IPS-18a (cell line): Measurements from ENCODE around the gene DCDC1.
"Not testable (repeated sequence)": the region's sequence is repeated elsewhere in the genome, so short reads cannot be mapped to it uniquely, and the experiment has no call there.

Experiments used
- H3K27ac ChIP-seq: one replicate; pipeline ENCODE4 v1.5.1; 2013; ENCODE audit warnings: low read length
- H3K27me3 ChIP-seq: one replicate; pipeline ENCODE4 v1.6.1; 2013; ENCODE audit warnings: mild to moderate bottlenecking, low read length; ENCODE audit not compliant: control insufficient read depth, insufficient read depth
- H3K36me3 ChIP-seq: one replicate; pipeline ENCODE4 v1.6.1; 2013; ENCODE audit warnings: low read depth, low read length; ENCODE audit not compliant: control insufficient read depth
- H3K4me1 ChIP-seq: one replicate; pipeline ENCODE4 v1.6.1; 2013; ENCODE audit warnings: low read depth, low read length; ENCODE audit not compliant: control insufficient read depth
- H3K4me3 ChIP-seq: one replicate; pipeline ENCODE4 v1.5.1; 2013; ENCODE audit warnings: low read length
- H3K9ac ChIP-seq: one replicate; pipeline ENCODE4 v1.6.1; 2013; ENCODE audit warnings: mild to moderate bottlenecking, low read length, moderate library complexity
- H3K9me3 ChIP-seq: one replicate; pipeline ENCODE4 v1.6.1; 2013; ENCODE audit warnings: low read depth, low read length; ENCODE audit not compliant: control insufficient read depth

DCDC1 gene

GRCh38 chr11:31326470-31327148 lies 42.9 kb downstream of the DCDC1 start:
- H3K27ac ChIP-seq: no peak overlapping the region
- H3K27me3 ChIP-seq: no peaks in the 10 kb centered on the region
- no peaks in the 10 kb centered on the region for H3K9me3 ChIP-seq
- no peaks in the 10 kb centered on the region for H3K36me3 ChIP-seq
- H3K4me3 ChIP-seq: no peak overlapping the region
- H3K4me1 ChIP-seq: no peaks in the 10 kb centered on the region
- no peak overlapping the region for H3K9ac ChIP-seq

- Histone ChIP-seq H3K27ac (no peak overlapping the region), H3K9me3 (no peaks in the 10 kb centered on the region), H3K4me1 (no peaks in the 10 kb centered on the region), H3K9ac (no peak overlapping the region), H3K4me3 (no peak overlapping the region), H3K36me3 (no peaks in the 10 kb centered on the region), H3K27me3 (no peaks in the 10 kb centered on the region)
Observed at GRCh38 chr11:31325160-31325559, 44.4 kb downstream of the DCDC1 start.

- H3K9ac ChIP-seq: no peak overlapping the region
- H3K4me3 ChIP-seq: no peak overlapping the region
- H3K27me3 ChIP-seq: no peaks in the 10 kb centered on the region
- no peaks in the 10 kb centered on the region for H3K9me3 ChIP-seq
- H3K4me1 ChIP-seq: no peaks in the 10 kb centered on the region
- no peaks in the 10 kb centered on the region for H3K36me3 ChIP-seq
- H3K27ac ChIP-seq: no peak overlapping the region
Observed at GRCh38 chr11:31323145-31323544, 46.4 kb downstream of the DCDC1 start.

- H3K27ac ChIP-seq, H3K27me3 ChIP-seq, H3K4me1 ChIP-seq, H3K9me3 ChIP-seq, H3K9ac ChIP-seq, H3K36me3 ChIP-seq, H3K4me3 ChIP-seq: not testable (repeated sequence)
Observed at GRCh38 chr11:31321494-31321893, 48.0 kb downstream of the DCDC1 start.

- Histone ChIP-seq H3K27me3 (no peaks in the 10 kb centered on the region), H3K9ac (no peak overlapping the region), H3K27ac (no peak overlapping the region), H3K9me3 (no peaks in the 10 kb centered on the region), H3K4me1 (no peaks in the 10 kb centered on the region), H3K4me3 (no peak overlapping the region), H3K36me3 (no peaks in the 10 kb centered on the region)
Observed at GRCh38 chr11:31303644-31304180, 65.8 kb downstream of the DCDC1 start.

GRCh38 chr11:31301549-31302510 lies 67.7 kb downstream of the DCDC1 start:
- no peaks in the 10 kb centered on the region for H3K4me1 ChIP-seq
- H3K4me3 ChIP-seq: no peak overlapping the region
- H3K27ac ChIP-seq: no peak overlapping the region
- no peaks in the 10 kb centered on the region for H3K27me3 ChIP-seq
- no peaks in the 10 kb centered on the region for H3K9me3 ChIP-seq
- H3K36me3 ChIP-seq: no peaks in the 10 kb centered on the region
- no peak overlapping the region for H3K9ac ChIP-seq

GRCh38 chr11:31295308-31295707 lies 74.2 kb downstream of the DCDC1 start:
- Histone ChIP-seq H3K27me3 (no peaks in the 10 kb centered on the region), H3K4me3 (no peak overlapping the region), H3K4me1 (no peaks in the 10 kb centered on the region), H3K36me3 (no peaks in the 10 kb centered on the region), H3K27ac (no peak overlapping the region), H3K9ac (no peak overlapping the region), H3K9me3 (no peaks in the 10 kb centered on the region)

- not testable (repeated sequence) for H3K27ac ChIP-seq, H3K9ac ChIP-seq, H3K36me3 ChIP-seq, H3K4me3 ChIP-seq, H3K27me3 ChIP-seq, H3K4me1 ChIP-seq
- peaks cover 15% of the 10 kb centered on the region for H3K9me3 ChIP-seq
Observed at GRCh38 chr11:31273527-31273926, 96.0 kb downstream of the DCDC1 start.

- no peak overlapping the region for H3K27ac ChIP-seq
- no peak overlapping the region for H3K9ac ChIP-seq
- H3K4me1 ChIP-seq: no peaks in the 10 kb centered on the region
- H3K9me3 ChIP-seq: peaks cover 4% of the 10 kb centered on the region
- H3K27me3 ChIP-seq: no peaks in the 10 kb centered on the region
- no peaks in the 10 kb centered on the region for H3K36me3 ChIP-seq
- no peak overlapping the region for H3K4me3 ChIP-seq
Observed at GRCh38 chr11:31267720-31268119, 101.8 kb downstream of the DCDC1 start.

- H3K27me3 ChIP-seq: no peaks in the 10 kb centered on the region
- H3K9ac ChIP-seq: no peak overlapping the region
- no peaks in the 10 kb centered on the region for H3K4me1 ChIP-seq
- H3K9me3 ChIP-seq: no peaks in the 10 kb centered on the region
- no peak overlapping the region for H3K4me3 ChIP-seq
- H3K36me3 ChIP-seq: no peaks in the 10 kb centered on the region
- no peak overlapping the region for H3K27ac ChIP-seq
Observed at GRCh38 chr11:31264834-31265233, 104.7 kb downstream of the DCDC1 start.

GRCh38 chr11:31262761-31263160 lies 106.8 kb downstream of the DCDC1 start:
- Histone ChIP-seq H3K27me3 (no peaks in the 10 kb centered on the region), H3K4me3 (no peak overlapping the region), H3K9ac (no peak overlapping the region), H3K27ac (no peak overlapping the region), H3K9me3 (no peaks in the 10 kb centered on the region), H3K36me3 (no peaks in the 10 kb centered on the region), H3K4me1 (no peaks in the 10 kb centered on the region)
